ENCODE results near the gene PPFIA4.

The PPFIA4 gene

DNA sequence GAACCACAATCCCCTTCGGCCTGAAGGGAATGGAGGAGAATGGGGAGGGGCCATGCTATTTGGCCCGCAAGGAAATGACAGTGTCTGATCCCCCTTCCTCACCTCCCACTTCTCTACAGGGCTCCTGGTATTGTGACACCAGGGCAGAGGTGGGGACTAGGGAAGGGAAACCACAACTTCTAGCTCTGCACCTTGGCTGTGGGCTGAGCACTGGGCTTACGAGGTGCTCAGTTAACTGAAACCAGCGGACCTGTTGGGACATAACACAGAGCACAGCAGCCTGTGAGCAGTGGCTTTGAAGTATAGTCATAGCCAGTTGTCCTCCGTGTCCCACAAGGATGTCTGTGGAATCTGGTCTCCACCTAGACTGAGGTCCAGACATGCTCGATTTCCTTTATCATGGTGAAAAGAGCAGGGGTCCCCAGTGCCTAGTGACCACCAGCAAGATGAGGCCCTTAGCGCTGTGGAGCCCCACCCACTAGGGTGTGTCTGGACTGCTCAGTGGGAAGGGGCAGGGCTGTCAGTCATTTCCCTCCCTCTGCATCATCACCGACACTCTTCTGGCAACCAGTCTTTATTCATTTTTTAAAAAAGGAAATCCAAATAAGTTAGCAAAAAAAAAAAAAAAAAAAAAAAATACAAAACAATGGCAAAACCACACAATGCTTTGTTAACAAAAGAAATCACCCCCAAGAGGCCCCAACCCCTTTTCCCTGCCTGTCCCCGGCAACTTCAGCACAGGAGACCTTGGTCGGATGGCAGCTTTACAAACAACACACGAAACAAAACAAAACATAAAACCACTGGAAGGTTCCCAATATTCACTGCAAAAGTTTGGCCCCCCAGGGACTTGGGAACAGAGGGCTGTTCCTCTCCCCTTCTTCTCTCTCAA, 56.5 kb downstream of the PPFIA4 start:
- DNase-seq (ENCODE audit: low spot score), result no peak

DNA sequence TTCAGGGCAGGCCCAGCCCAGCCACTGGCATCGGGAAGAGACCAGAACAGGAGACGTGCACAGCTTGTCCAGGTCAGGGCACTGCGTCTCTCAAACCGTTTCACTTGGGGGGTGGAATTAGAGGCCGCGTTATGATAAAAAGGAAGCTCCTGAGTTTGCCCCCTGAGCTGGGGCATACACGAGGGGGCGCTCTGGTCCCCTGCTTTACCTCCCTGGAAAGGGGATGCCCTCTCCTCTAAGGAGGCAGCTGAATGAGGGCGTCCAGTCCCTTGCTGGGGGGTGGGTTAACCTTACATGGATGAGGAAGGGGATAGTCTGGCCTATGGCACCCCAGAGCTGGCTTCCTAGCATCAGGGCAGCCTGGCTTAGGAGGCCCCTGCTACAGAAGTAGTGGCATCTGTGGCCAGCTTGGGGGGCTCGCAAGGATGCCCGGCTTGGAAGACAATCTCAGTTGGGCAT, 57.2 kb downstream of the PPFIA4 start:
- no peak for DNase-seq (ENCODE audit: low spot score)

DNA sequence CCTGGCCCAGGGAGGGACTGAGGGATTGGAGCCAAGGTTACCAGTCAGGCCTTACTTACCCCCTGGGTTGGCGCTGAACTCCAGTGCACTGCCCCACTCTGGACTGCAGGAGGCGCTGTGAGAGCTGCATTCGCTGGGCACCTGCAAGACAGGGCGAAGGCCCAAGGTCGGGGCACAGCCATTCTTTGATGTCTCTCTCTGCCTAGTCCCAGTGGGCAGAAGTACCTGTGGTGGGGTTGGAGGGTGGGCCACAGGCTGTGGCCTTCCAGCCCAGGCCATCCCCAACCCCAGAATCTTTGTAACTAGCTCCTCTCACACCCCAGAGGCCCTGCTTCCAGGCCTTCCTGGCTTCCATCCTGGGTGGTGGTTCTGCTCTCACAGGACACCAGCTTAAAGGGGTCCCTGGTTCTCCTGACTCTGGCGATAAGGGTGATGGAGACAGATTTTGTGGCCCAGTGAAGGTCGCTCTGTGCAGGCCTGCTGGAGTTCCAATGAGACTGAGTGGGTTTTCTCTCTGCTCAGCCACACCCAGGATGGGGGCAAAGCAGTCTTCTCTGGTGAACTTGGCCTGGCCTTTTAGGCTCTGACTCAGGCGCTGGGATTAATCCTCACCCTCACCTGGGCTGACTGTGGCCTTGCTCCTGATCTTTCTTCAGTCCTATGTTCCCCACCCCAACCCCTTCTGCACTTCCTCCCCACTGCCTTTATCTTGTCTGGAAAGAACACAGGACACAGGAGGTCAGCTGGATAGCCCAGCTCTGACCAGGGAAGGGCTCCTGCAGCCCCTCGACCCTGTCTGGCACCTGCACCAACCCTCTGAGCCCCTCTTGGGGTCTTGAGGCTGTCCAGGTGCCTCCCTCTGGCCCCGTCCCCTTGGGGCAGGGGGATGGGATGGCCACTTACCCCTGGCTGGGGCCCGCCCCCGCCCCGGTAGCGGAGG, 58.6 kb downstream of the PPFIA4 start:
- DNase-seq (ENCODE audit: low spot score), result peak; percentile 40

DNA sequence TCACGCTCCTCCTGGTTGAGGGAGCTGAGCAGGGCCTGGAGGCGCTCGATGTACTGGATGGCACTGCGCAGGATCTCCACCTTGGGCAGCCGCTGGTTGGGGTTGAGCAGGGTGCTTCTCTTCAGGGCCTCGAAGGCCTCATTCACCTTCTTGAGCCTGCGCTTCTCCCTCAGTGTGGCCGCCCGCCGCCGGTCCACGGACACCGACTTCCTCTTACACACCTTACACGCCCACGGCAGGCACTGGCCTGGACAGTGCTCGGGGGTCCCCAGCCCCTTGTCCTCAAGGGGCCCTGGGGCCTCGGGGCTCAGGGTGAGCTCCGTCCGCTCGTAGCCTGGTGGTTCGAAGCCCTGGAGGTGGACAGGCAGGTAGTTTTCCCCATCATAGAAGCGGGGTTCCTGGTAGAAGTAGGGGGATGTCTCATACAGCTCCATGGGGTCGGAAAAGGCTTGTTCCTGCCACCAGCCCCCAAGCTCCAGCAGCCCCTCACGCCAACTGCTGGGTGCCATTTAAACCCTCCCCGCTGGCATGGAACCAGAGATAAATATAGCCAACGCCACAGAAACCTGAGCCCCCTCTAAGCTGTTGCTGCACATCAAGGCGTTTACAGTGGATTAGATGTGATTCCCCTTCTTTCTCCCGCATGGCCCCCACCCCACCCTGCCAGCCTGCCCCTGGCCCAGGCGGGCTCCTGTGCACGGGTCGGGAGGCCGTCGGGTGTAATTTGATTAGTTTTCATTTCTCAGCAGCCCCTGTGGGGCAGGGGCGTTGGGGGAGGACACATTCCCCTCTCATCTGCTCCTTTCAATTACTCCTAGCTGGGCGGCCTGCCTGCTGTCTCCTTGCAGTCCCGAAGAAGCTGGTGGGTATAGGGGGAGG, 59.5 kb downstream of the PPFIA4 start, which contains the start of gene MYOG:
MYOG (minus strand) TSS at position 485 of the 879 bp plus-strand sequence; CDS start at position 434, 51 bp downstream.
- no peak for DNase-seq (ENCODE audit: low spot score)

DNA sequence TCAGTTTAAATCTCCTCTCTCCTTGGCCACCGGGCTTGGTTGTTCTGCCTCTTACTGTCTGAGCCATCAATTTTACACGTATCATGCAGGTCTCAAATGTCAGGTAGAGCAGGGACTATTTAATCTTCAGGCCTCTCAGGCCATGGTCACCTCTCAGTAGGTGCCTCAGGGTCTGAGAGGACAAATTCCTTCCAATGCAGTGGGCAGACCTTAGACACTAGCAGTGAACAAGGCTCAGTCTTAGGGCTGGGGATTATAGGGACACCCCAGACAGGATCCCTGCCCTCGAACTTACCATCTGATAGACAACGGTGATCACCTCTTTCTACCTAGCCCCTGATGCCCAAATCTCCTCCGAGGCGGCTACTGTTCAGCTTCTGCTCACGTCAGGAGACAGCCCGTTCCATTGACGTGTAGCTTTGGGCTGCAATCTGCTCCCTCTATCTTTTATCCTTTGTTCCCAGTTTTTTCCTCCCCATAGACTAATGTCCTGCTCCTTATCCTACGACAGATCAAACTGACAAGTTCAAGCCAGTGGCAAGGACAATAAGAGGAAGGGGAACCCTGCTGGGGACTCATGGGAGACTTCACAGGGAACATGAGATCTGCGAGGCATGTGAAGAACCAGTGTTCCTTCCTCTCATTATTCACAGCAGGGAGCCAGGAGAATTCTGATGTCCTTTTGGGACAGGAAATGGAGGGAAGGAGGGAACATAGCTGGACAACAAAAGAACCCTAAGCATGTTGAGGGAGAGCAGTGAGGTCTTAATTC, 60.9 kb downstream of the PPFIA4 start:
- DNase-seq (ENCODE audit: low spot score), result no peak

DNA sequence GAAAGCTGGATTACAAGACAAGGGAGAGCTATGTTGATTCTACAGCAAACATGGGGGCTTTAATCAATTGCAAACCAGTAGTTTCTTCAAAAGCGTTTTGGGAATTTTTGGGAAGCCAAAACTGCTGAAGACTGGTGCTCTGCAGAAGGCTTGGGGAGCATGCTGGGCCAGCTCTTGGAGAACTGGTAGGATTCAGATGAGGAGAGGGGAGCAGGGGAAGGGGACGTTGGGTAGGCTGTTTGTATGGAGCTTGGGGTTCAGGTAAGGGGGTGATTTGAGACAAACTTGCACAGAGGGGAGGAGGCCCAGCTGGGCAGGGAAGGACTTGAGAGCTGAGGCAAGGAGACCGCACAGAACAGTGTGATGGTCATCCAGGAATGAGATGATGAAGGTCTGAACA, 62.1 kb downstream of the PPFIA4 start:
- DNase-seq (ENCODE audit: low spot score), result no peak

DNA sequence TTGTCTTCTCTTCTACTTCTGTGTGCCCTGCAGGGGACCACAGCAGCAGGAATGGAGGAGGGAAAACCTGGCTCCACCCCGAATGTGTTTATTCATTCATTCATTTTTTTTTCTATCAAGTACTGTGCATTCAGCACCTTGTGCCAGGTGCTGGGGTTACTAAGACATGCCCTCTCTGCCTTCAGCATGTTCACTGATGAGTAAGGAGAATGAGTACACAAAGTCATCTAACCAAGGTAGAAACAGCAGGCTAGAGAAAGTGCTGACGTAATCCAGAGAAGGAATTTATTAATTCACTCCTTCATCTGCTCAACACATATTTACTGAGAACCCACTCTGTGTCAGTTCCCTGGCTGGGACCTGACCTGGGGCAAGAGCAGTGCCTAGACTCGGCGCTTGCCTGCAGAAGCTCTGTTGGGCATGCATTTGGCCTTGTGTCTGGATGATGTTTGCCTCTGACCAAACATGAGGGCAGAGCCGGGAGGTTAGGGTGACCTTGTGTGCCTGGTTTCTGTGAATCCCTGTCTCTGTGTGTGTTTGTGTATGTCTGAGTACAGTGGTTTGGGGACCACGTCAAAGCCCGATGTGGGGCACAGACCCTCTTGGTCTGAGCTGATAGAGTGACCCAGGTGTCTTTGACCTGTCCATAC, 62.8 kb downstream of the PPFIA4 start:
- no peak for DNase-seq (ENCODE audit: low spot score)

DNA sequence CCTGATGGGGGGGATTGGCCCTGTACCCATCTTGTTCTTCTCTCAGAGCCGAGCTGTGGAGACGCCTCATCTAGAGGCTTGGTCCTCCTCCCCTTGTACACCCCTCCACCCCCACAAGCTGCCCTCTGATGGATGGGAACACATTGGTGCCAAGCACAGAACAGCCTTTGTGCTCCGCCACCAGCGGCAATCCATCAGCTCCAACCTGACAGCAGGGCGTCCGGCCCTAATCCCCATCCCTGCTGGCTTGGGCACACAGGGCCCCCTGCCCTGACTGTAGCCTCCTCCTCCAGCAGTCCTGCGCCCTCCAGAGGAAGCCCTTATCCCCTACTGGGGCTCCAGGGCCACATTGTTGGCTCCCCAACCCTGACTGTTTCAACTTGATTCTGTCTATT, 63.4 kb downstream of the PPFIA4 start:
- DNase-seq (ENCODE audit: low spot score), result no peak

DNA sequence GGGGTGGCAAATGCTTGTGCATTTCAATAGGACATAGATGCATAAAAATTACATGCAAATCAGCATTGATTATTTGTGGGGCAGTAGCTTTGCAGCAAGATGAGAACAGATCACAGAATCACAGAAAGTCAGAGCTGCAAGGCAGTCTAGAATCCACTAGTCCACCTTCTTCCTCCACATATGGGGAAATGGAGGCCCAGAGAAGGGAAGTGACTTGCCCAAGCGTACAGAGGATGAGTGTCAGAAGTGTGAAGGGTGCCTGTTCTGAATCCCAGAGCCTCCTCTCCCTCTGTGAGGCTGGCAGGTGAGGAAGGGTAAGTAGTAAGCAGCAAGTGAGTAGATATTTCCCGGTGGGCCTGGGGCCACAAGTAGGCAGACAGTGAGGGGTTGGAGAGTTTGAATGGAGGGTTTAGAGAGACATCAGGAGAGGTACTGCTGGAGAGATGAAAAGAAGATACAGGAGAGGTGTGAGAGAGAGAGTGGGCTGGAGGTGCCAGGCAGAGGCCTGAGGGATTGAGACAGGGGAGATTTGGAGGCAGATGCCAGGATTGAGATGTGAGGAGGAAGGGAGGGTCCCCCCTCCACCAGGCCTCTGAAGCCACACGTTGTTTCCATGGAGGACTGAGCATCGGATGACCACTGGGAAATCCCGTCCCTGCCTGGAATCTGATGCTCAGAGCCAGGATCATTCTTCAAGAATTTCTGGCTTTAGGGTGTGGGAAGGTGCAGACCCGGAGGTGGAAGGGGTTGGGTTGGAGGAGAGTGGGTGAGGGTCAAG, 64.3 kb downstream of the PPFIA4 start:
- DNase-seq (ENCODE audit: low spot score), result peak; percentile 12

DNA sequence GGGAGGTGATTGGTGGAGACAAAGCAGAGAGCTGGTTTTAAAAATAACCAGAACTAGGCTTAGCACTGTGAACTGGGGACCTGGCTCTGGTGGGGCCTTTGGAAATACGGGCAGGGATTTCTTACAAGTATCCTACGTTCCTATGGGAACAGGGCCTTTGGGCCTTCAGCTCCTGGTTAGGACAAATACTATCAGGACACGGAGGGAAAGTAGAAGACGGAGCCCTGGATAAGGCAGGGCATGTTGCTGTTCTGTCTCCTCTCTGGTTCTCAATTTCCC, 64.8 kb downstream of the PPFIA4 start:
- no peak for DNase-seq (ENCODE audit: low spot score)

DNA sequence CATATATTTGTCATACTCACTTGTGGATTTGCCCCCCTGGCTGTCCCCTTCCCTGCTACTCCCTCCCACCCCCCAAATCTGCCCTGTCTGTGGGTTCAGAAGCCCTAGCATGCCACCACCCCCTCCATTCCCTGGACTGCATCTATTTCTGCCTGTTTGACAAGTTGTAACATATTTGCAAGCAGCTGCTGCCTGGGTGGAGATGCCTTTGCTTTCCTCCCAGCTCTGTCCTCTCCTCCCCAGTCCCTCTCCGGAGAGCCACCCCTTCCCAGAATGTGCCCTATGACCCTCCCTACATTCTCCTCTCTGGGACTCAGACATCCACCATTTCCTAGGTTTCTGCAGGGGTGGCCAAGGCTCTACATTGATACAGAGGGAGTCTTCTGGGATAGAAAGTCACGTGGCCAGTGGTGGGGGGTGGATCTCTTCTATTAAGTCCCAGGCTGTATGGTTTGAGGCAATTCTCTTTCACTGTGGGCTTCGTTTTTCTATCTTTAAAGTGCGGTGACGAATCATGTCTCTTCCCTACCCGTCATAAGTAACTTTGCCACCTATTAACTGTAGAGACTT, 65.6 kb downstream of the PPFIA4 start:
- peak; percentile 6 for DNase-seq (ENCODE audit: low spot score)

DNA sequence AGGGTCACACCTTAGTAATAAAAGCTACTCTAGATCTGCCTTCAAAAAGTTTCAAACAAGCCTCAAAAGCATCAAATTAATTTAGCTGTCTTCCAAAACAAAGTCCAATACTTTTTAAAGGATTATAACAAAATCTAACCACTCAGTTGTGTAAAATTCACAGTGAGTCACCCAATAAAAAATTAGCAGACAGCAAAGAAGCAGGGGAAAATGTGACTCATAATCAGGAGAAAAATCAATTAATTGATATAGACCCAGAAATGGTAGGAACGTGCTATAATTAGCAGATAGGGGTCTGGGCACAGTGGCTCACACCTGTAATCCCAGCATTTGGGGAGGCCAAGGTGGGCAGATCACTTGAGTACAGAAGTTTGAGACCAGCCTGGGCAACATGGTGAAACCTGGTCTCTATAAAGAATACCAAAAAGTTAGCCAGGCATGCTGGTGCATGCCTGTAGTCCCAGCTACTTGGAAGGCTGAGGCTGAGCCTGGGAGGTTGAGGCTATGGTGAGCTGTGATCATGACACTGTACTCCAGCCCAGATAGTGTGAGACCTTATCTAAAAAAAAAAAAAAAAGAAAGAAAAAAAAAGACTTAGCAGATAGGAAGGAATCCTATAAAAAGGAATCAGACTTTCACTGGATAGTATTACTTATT, 67.6 kb downstream of the PPFIA4 start:
- no peak for DNase-seq (ENCODE audit: low spot score)

DNA sequence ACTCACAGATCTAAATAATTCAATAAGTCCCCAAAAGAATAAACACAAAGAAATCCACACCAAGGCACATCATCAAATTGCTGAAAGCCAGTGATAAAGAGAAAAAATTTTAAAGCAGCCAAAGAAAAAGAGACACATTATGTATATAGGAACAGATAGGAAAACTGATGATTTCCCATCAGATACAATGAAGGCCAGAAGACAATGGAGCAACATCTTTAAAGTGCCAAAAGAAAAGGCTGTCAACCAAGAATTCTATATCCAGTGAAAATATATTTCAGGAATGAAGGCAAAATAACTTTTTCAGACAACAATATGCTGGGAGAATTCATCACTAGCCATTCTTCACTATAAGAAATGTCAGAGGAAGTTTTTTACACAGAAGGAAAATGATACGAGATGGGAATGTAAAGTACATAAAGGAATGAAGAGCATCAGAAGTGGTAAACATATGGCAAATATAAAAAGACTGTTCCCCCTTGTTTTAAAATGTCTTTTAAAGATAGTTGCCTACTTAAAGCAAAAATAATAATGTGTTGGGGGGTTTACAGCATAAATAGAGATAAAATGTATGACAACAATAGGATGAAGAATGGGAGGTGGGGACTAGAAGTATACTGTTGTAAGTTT, 68.9 kb downstream of the PPFIA4 start:
- DNase-seq (ENCODE audit: low spot score), result no peak

DNA sequence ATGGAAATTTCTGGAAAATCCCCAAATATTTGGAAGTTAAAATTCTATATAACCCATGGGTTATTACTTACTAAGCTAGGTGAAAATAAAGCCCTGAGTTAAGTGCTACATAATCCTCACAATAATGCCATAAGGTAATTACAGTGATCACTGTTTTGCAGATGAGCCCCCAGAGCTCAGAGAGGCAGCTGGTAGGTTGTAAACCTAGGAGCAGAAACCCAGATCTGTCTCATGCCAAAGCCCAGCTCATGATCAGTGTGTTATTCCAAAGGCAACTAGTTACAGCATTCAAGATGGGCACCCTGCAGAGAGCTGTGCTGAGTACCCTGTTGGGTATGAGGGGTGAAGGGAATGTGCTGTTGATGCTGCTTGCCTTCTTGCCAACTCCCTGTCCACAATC, 70.3 kb downstream of the PPFIA4 start:
- no peak for DNase-seq (ENCODE audit: low spot score)

DNA sequence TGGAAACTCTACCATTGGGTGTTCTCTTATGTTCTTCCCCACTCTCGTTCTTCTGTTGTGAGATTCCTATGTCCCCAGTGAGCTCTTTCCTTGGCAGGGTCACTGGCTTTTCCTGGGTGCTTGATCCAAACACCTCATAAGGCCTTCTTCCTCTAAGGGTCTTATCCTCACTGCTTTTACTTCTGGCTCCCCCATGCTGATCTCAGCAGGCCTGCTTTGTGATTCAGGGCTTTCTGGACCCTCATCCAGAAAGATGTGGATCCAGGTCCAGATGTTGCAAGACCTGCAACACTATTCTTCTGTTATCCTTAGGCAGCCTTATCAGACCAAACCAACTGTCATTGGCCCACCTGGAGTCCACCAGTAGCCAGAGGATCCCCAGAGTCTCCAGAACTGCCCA, 70.7 kb downstream of the PPFIA4 start:
- no peak for DNase-seq (ENCODE audit: low spot score)

DNA sequence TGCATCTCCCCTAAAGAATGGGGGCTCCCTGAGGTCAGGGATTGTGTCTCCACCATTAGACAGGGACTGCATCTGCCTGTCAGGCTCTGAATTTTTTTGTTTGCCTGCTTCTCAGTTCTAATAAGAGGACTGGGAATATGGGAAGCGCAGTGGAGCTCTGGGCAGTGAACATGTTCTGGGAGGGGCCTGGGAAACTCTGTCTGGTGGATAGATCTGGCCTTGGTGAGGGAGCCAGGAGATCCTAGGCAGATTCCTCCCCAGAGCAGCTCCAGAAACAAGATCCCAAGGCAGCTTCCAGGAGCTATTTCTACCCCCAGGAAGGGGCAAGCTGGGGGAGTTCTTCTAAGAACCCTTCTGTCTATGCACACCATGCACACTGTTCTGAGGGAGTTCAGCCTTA, 72.2 kb downstream of the PPFIA4 start:
- DNase-seq (ENCODE audit: low spot score), result no peak

DNA sequence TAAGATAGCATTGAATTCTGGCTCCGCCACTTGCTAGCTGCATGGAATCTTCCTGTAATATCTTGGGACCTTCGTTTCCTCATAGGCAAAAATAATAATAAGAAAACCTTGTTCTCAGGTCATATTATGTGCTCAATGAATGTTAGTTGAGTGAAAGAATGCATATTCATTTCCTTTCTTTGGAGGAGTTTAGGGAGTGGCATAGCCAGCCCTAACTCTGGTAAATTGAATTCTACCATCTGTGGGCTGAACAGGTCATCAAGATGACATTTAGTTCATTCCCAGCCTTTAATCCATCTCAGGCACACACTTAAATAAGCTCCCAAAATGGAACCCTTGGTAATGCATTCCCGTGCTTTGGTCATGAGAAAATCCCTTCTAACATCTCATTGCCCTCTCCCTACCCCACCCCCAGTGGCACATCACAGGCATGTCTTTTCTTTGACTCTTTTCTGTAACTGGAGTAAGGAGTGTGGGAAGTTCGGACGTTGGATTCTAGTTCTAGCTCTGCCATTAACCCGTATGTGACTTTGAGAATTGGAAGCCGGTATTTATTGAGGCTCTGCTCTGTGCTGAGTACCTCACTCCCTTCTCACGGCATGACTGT, 72.7 kb downstream of the PPFIA4 start:
- DNase-seq (ENCODE audit: low spot score), result no peak
